Trophoblast cell (in vitro differentiated cells and primary cell): ENCODE measurements around the gene C10orf90.

Source experiments
- DNase-seq, 2 donors: peaks; one replicate each; pipeline ENCODE4 v3.0.0-alpha.2; 2016
- H2AFZ ChIP-seq: 2 replicates; pipeline ENCODE4 v1.6.1; 2013; ENCODE audit warnings: low read length, moderate library complexity, mild to moderate bottlenecking; ENCODE audit not compliant: insufficient read depth, poor library complexity
- H2AK5ac ChIP-seq: 2 replicates; pipeline ENCODE4 v1.6.1; 2013; ENCODE audit warnings: mild to moderate bottlenecking, low read length
- H2BK120ac ChIP-seq: 2 replicates; pipeline ENCODE4 v1.6.1; 2013; ENCODE audit warnings: low read length, mild to moderate bottlenecking, moderate library complexity; ENCODE audit not compliant: insufficient read depth, poor library complexity
- H2BK12ac ChIP-seq: 2 replicates; pipeline ENCODE4 v1.6.1; 2013; ENCODE audit warnings: mild to moderate bottlenecking, low read length, moderate library complexity
- H2BK5ac ChIP-seq: 2 replicates; pipeline ENCODE4 v1.6.1; 2013; ENCODE audit warnings: low read length, low read depth, moderate library complexity, mild to moderate bottlenecking; ENCODE audit not compliant: poor library complexity
- H3K14ac ChIP-seq: 2 replicates; pipeline ENCODE4 v1.6.1; 2013; ENCODE audit warnings: mild to moderate bottlenecking, low read length
- H3K18ac ChIP-seq: 2 replicates; pipeline ENCODE4 v1.6.1; 2013; ENCODE audit warnings: mild to moderate bottlenecking, low read length
- H3K23ac ChIP-seq: 2 replicates; pipeline ENCODE4 v1.6.1; 2013; ENCODE audit warnings: low read length
- H3K27ac ChIP-seq: 2 replicates; pipeline ENCODE4 v1.5.1; 2013; ENCODE audit warnings: low read depth, mild to moderate bottlenecking, inconsistent platforms, low read length, moderate library complexity
- H3K27me3 ChIP-seq: 2 replicates; pipeline ENCODE4 v1.6.1; 2013; ENCODE audit warnings: inconsistent platforms, mild to moderate bottlenecking, low read length, moderate library complexity; ENCODE audit not compliant: insufficient read depth
- H3K36me3 ChIP-seq, 2 experiments: 1 replicate in 1 of 2; 2 replicates in 1 of 2; pipeline ENCODE4 v1.6.1; 2013; ENCODE audit warnings: low read length in 2 of 2, mild to moderate bottlenecking in 2 of 2, moderate library complexity in 1 of 2; ENCODE audit not compliant: insufficient read depth in 2 of 2, control insufficient read depth in 1 of 2
- H3K4ac ChIP-seq: 2 replicates; pipeline ENCODE4 v1.6.1; 2013; ENCODE audit warnings: low read depth, mild to moderate bottlenecking, low read length, moderate library complexity
- H3K4me1 ChIP-seq, 2 experiments: 1 replicate in 1 of 2; 2 replicates in 1 of 2; pipeline ENCODE4 v1.6.1; 2013; ENCODE audit warnings: low read length in 2 of 2, mild to moderate bottlenecking in 2 of 2, moderate library complexity in 1 of 2; ENCODE audit not compliant: insufficient read depth in 2 of 2, control insufficient read depth in 1 of 2
- H3K4me2 ChIP-seq: 2 replicates; pipeline ENCODE4 v1.6.1; 2013; ENCODE audit warnings: inconsistent platforms, mild to moderate bottlenecking, low read length, moderate library complexity
- H3K4me3 ChIP-seq: 2 replicates; pipeline ENCODE4 v1.5.1; 2013; ENCODE audit warnings: mild to moderate bottlenecking, low read depth, low read length, inconsistent platforms
- H3K79me1 ChIP-seq: one replicate; pipeline ENCODE4 v1.6.1; 2013; ENCODE audit warnings: low read length
- H3K79me2 ChIP-seq: 2 replicates; pipeline ENCODE4 v1.6.1; 2013; ENCODE audit warnings: low read length, mild to moderate bottlenecking; ENCODE audit not compliant: control insufficient read depth, insufficient read depth, poor library complexity
- H3K9ac ChIP-seq: 2 replicates; pipeline ENCODE4 v1.6.1; 2013; ENCODE audit warnings: mild to moderate bottlenecking, low read length
- H3K9me3 ChIP-seq: 2 replicates; pipeline ENCODE4 v1.6.1; 2013; ENCODE audit warnings: low read depth, mild to moderate bottlenecking, control low read depth, inconsistent platforms, low read length; ENCODE audit not compliant: insufficient read depth
- H4K12ac ChIP-seq: 2 replicates; pipeline ENCODE4 v1.6.1; 2013; ENCODE audit warnings: low read depth, mild to moderate bottlenecking, low read length, moderate library complexity
- H4K8ac ChIP-seq: 2 replicates; pipeline ENCODE4 v1.6.1; 2013; ENCODE audit warnings: low read depth, mild to moderate bottlenecking, low read length, moderate library complexity
- H4K91ac ChIP-seq: one replicate; pipeline ENCODE4 v1.6.1; 2013; ENCODE audit warnings: low read depth, mild to moderate bottlenecking, low read length, moderate library complexity
- WGBS: extraction: QIAGEN DNeasy Blood & Tissue Kit; methylation state at CpG from one replicate; pipeline ENCODE4 v1.1.7; 2013; ENCODE audit warnings: missing lambda C conversion rate; ENCODE audit not compliant: insufficient read length, insufficient coverage; ENCODE audit errors: extremely low coverage; 5-methylcytosine and 5-hydroxymethylcytosine counted together

Gene C10orf90

DNA sequence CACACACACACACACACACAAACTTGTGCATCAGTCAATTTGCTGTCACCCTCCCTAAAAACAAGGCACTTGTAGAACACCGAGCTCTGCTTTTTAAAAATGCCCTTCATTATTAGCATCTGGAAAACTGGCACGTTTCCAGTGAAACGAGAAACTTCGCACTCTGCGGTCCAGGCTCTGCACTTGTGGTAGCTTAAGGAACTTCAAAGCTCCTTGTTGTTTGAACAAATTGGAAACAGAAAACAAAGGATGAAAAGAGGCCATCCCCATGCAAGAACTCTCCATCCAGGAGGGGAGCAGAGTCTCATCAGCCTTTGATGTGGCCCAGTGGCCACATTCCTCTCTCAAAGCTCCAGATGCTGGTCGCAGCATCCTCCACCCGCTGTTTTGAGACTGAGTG lies 105.1 kb downstream of the C10orf90 start:
- H3K27me3 ChIP-seq = no peaks in the 10 kb centered on the region
- H3K79me2 ChIP-seq = no peaks in the 10 kb centered on the region
- no peak overlapping the region for H4K8ac ChIP-seq
- no peak overlapping the region for H2BK120ac ChIP-seq
- H2AK5ac ChIP-seq = no peak overlapping the region
- no peaks in the 10 kb centered on the region for H3K36me3 ChIP-seq
- H3K14ac ChIP-seq = no peak overlapping the region
- no peak for DNase-seq
- H3K23ac ChIP-seq = no peak overlapping the region
- WGBS = no CpG with 5 or more reads among the region's 7 CpGs
- no peaks in the 10 kb centered on the region for H3K79me1 ChIP-seq
- no peaks in the 10 kb centered on the region for H3K4me1 ChIP-seq
- H2AFZ ChIP-seq = no peak overlapping the region
- no peak overlapping the region for H3K27ac ChIP-seq
- H2BK5ac ChIP-seq = no peak overlapping the region
- H3K4ac ChIP-seq = no peak overlapping the region
- H4K91ac ChIP-seq = no peak overlapping the region
- H2BK12ac ChIP-seq = no peak overlapping the region
- H4K12ac ChIP-seq = no peak overlapping the region
- no peak overlapping the region for H3K4me3 ChIP-seq
- H3K9ac ChIP-seq = no peak overlapping the region
- no peak overlapping the region for H3K4me2 ChIP-seq
- H3K18ac ChIP-seq = no peak overlapping the region
- H3K9me3 ChIP-seq = peaks cover 6% of the 10 kb centered on the region

DNA sequence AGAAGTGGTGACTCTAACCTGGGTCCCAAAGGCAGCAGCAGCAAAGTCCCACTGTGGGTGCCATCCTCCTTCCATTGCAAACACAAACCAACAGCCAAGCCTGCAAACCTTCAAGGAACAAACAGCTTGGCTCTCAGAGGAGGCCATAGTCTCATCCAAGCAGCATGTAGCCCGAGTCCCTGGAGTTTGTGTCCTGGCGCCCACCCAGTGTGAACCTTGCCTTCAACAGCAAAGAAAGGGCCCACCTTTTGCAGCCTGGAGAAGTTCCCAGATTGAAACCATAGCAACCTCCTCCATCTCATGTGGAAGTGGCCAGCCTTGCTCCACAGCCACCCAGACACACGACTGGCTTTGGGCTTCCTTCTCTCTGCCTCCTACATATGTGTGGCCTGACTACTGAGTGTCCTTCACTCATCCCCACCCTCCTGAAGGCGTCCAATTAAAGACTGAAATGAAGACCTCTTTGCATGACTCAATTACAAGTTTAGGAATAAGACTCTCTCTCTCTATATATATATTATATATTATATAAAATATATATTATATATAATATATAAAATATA lies 106.1 kb downstream of the C10orf90 start:
- no peak overlapping the region for H4K91ac ChIP-seq
- no CpG with 5 or more reads among the region's 4 CpGs for WGBS
- DNase-seq = no peak
- no peaks in the 10 kb centered on the region for H3K36me3 ChIP-seq
- H3K27ac ChIP-seq = no peak overlapping the region
- peak overlapping the region; percentile 34 for H3K4me3 ChIP-seq
- H3K18ac ChIP-seq = no peak overlapping the region
- no peak overlapping the region for H3K14ac ChIP-seq
- peaks cover 6% of the 10 kb centered on the region for H3K9me3 ChIP-seq
- H4K12ac ChIP-seq = no peak overlapping the region
- no peak overlapping the region for H3K4me2 ChIP-seq
- H2AFZ ChIP-seq = no peak overlapping the region
- no peak overlapping the region for H3K4ac ChIP-seq
- H2AK5ac ChIP-seq = no peak overlapping the region
- H3K79me1 ChIP-seq = no peaks in the 10 kb centered on the region
- H2BK12ac ChIP-seq = no peak overlapping the region
- H3K9ac ChIP-seq = no peak overlapping the region
- no peaks in the 10 kb centered on the region for H3K79me2 ChIP-seq
- no peak overlapping the region for H2BK5ac ChIP-seq
- no peak overlapping the region for H4K8ac ChIP-seq
- no peak overlapping the region for H3K23ac ChIP-seq
- H3K27me3 ChIP-seq = no peaks in the 10 kb centered on the region
- H3K4me1 ChIP-seq = no peaks in the 10 kb centered on the region
- H2BK120ac ChIP-seq = no peak overlapping the region

DNA sequence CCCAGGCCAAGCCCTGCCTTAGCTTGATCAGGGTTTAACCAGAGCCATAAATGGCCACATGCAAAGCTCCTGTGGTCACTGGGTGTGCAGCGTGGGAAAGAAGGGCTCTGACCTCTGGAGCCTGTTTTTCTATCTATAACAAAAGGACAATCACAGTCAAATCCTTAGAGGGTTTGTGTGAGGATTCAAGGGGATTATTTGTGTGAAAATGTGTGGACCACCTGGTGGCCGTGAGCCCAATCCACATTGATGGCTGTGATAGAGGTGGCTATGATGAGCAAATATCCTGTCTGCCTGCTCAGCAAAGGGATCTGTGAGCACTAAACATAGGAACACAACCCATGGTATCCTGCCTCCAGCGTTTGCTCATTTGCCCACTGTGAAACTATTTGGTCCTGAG lies 107.1 kb downstream of the C10orf90 start:
- Histone ChIP-seq H3K27me3 (no peaks in the 10 kb centered on the region), H2BK12ac (no peak overlapping the region), H2BK5ac (no peak overlapping the region), H4K12ac (no peak overlapping the region), H3K4me2 (no peak overlapping the region), H3K79me2 (no peaks in the 10 kb centered on the region), H3K14ac (no peak overlapping the region), H4K8ac (no peak overlapping the region), H3K4ac (no peak overlapping the region), H3K4me3 (no peak overlapping the region), H4K91ac (no peak overlapping the region), H3K23ac (no peak overlapping the region), H2AK5ac (no peak overlapping the region), H3K79me1 (no peaks in the 10 kb centered on the region), H3K4me1 (no peaks in the 10 kb centered on the region), H3K27ac (no peak overlapping the region), H2AFZ (no peak overlapping the region), H2BK120ac (no peak overlapping the region), H3K9ac (no peak overlapping the region), H3K18ac (no peak overlapping the region), H3K9me3 (peaks cover 6% of the 10 kb centered on the region), H3K36me3 (no peaks in the 10 kb centered on the region)
- no CpG with 5 or more reads among the region's 3 CpGs for WGBS
- no peak for DNase-seq

DNA sequence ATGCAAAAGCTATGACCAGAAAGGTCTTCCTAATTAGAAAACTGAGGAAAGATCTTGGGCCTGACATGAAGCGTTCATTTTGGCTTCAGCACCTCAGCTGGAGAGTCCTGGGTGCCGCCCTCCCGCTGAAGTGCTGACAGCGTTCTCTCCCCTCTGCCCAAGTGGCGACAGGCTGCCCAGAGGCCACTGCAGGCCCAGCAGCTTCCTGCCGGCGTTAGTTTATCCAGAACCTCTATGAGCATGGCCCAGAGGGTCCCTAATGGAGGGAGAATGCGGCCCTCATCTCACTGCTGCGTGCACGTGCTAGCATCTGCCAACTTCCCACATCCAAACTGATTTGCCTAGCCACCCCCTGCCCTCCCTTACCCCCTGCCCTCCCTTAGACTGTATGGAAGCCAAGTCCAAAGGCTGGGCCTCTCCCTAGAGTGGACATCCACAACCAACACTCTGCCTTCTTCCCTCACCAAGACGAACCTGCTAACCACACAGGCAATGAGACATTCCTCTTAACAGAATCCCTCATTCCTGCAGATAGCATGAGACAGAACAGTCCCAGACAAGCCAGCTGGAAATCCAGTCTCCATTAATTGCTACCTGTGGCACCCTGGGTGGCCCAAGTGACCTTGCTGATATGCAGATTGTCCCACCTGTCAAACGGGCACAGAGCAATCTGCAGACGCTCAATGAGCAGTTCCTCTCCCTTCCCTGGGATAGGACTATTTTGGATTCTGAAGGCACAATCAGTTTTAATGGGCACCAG lies 108.4 kb downstream of the C10orf90 start:
- Histone ChIP-seq H2BK120ac (no peak overlapping the region), H2BK5ac (no peak overlapping the region), H3K27me3 (no peaks in the 10 kb centered on the region), H3K36me3 (no peaks in the 10 kb centered on the region), H3K23ac (no peak overlapping the region), H2AK5ac (no peak overlapping the region), H3K18ac (no peak overlapping the region), H3K4ac (no peak overlapping the region), H3K14ac (no peak overlapping the region), H2AFZ (no peak overlapping the region), H3K79me2 (no peaks in the 10 kb centered on the region), H4K12ac (no peak overlapping the region), H3K9me3 (peaks cover 4% of the 10 kb centered on the region), H3K4me3 (no peak overlapping the region), H3K4me2 (no peak overlapping the region), H3K27ac (no peak overlapping the region), H4K91ac (no peak overlapping the region), H3K9ac (no peak overlapping the region), H3K79me1 (no peaks in the 10 kb centered on the region), H4K8ac (no peak overlapping the region), H2BK12ac (no peak overlapping the region), H3K4me1 (no peaks in the 10 kb centered on the region)
- no peak for DNase-seq
- no CpG with 5 or more reads among the region's 13 CpGs for WGBS
